HG02852 (cell line): ENCODE data around the gene PLEKHB2.
"Not testable (repeated sequence)": the region's sequence is repeated elsewhere in the genome, so short reads cannot be mapped to it uniquely, and the experiment has no call there.

Experiments
- ATAC-seq: cut with Tn5 transposase; IDR thresholded peaks from one replicate; pipeline ENCODE4 v1.9.1; 2021; ENCODE audit warnings: mild to moderate bottlenecking, moderate library complexity; ENCODE audit not compliant: unreplicated experiment

PLEKHB2 gene, protein sequence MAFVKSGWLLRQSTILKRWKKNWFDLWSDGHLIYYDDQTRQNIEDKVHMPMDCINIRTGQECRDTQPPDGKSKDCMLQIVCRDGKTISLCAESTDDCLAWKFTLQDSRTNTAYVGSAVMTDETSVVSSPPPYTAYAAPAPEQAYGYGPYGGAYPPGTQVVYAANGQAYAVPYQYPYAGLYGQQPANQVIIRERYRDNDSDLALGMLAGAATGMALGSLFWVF

DNA sequence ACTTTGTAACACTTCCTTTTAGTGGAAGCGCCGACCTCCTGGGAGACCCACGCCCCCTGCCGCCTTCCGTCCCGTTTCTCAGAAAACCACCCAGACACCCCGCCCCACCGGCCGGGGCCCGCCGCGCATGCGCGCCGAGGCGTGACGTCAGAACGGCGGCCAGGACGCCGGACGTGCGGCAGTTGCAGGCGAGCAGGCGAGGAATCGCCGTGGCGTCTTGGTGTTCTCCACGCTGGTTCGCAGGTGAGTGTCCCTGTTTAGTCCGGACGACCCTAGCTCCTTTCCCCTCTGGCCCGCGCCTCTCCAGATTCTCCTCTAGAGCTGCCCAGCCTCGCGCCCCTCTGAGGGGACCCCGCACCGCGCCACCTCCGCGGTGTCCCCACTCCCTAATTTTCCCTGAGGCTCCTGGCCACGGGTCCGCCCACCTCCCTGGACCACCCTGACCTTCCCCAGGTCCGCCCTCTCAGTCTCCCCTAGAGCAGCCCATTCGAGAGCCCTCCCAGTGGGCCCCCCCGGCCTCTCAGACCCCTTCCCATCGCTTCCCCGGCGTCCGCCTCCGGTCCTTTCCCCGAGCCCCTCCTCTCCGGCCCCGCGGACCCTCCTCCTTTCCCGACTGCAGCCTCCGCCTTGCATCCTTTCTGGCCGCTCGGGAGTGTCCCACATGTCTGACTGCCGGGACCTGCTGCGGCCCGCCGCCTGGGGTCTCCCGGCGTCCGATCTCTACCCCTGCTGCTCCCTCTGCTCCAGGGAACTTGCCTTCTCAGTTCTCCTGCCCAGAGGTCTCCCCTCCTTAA is at the start of gene PLEKHB2:
Gene PLEKHB2 (plus strand): TSS at position 181 of the 794 bp plus-strand sequence. CDS start 15,606 bp downstream, outside the sequence.
- ATAC-seq, result peak; percentile 80

DNA sequence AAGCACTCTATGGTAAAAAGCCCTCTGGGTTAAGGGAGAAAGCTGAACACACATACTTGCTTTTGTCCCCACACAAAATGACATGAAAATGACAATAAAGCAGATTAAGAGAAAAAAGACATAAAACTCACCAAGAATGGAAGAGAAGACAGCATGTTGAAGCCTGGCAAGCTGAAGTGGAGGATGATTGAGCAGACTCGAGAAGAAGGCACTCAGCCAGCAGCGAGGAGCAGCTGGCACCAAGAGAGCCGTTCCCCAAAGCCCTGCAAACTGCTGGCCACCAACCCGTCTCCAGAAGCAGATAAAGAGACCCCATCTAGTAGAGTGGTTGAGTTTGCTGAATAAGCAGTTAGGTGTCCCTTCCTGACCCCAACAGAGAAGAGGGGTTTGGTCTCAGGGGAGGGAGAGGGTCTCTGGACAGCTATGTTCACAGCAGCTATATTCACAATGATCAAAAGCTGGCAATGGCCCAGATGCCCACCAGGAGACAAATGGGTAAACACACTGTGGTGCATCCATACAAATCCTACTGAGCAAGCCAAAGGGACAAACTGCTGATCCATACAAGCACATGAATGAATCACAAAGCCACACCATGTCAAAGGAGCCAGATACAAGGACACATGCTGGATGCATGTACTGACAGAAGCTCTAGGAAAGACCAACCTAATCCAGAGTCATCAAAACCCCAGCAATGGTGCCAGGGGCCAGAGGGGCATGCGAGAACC is 48.8 kb upstream of the PLEKHB2 start:
- ATAC-seq, result no peak

DNA sequence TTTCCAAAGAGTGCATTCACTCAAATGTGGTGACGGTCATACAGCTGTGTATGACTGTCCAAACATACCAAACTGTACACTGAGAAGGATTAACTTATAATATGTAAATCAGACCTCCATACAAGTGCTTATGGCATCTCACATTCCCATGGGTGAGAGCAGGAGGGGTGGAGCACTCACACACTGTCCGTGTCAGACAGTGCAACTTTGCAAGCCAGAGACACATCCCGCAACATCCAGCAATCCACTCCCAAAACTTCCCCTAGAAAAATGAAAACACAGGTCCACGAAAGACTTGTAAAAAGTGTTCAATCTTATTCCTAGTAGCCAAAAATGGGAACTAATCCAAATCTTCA is 48.2 kb upstream of the PLEKHB2 start:
- no peak for ATAC-seq

DNA sequence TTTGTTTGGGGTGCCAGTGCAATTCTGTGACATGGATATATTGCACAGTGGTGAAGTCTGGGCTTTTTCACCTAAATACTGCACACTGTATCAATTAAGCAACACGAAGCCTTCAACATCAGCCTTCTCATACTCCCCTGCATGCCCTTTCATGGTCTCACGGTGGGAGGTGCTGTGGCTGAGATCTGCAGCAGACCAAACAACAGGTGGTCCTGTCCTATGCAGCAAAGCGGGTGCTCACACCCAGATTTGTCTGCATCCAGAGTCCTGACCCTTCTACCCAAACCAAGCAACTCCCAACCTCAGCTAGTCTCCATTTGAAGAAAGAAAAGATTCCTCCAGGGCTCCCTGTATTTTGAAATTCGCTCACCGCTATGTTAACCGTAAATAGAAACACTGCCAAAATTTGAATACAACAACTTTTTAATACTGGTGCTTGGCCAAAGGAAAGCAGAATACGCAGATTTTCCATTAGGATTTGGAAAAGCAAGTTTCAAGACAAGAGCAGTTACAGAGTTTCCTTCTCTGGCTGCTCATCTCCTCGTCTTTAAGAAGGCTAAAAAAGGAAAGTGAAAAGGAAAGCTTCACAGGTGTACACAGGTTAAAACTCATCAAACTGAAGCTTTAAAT is 46.8 kb upstream of the PLEKHB2 start:
- ATAC-seq, result no peak

DNA sequence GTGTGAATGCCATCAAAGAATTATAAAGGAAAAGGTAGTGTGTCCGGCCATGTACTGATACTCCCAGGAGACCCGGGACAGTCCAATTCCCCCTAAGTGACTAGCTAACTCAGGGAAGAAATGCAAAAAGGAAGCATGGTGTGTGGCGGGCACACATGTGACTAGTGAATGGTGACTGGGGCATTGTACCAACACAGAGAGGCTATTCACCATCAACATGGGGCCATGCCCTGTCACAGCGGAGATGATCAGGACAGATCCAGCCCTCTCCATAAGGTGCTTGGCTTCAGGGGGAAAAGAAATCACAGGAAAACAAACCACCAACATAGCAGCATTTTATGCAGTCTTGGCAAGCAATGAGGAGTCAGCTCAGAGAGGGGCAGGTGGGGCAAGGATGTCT is 46.2 kb upstream of the PLEKHB2 start:
- ATAC-seq, result no peak

DNA sequence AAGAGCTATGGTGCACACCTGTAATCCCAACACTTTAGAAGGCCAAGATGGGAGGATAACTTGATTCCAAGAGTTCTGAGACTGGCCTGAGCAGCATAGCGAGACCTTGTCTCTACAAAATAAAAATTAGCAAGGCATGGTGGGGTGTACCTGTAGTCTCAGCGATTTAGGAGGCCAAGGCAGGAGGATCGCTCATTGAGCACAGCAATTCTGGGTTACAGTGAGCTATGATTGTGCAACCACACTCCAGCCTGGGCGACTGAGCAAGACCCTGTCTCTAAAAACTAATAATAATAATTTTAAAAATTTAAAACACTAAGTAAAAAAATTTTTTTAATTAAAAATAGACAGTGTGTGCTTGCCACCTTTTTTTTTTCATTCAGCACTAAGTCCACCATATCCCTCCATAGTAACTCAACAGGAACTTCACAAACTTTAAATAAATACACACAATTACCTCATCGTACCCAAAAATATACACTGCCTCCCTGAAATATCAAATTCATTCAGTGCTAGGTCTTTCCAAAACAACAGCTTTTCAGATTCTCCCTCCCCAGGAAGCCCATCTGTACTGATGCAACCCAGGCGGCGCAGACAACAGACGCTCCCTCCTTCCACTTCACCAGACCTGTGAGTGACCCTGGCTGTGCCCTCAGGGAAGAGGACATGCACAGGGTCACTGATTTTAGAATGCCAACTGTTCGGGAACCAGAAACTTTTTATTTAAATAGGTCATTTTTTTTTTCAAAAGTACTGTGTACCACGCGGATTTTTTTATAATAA is 41.4 kb upstream of the PLEKHB2 start:
- ATAC-seq, result no peak

DNA sequence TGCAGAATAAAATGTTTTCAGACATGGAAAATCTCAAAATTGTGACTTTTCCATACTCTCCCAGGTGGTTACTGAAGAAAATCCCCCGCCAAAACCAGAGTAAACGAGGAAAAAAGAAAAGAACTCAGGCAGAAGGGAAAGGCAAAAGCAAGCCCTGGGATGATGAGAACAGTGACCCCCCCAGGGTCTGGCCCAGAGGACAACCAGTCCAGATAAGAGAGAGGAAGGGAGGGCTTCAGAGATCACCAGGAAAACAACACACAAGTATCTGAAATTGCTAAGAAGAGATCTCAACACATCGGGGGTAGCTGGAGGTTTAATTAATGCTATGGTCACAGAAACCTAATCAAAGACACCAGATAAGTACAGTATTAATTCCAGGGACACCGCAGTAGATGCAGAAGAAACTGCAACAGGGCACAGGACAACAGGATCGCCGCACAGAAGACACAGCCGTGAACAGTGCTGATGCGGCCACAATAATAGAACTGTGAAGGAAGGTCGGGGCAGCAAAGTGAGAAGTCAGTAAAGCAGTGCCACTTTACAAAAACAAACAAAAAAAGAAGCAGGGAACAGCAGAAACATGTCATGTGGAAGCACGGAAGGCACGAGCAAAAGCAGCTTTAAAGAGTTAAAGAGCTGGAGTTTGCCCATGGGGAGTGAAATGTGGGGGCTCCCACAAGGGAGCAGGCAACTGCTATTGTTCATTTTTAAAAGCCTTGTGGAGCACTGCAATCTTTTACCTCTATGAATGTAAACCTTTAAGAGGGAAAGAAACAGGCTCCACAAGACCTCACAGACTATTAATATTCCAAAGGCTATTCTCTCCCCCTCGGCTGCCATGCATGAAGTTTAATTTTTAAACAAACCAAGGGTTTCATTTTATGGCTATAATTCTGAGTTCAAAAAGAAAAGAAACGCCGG is 40.3 kb upstream of the PLEKHB2 start:
- ATAC-seq, result no peak

DNA sequence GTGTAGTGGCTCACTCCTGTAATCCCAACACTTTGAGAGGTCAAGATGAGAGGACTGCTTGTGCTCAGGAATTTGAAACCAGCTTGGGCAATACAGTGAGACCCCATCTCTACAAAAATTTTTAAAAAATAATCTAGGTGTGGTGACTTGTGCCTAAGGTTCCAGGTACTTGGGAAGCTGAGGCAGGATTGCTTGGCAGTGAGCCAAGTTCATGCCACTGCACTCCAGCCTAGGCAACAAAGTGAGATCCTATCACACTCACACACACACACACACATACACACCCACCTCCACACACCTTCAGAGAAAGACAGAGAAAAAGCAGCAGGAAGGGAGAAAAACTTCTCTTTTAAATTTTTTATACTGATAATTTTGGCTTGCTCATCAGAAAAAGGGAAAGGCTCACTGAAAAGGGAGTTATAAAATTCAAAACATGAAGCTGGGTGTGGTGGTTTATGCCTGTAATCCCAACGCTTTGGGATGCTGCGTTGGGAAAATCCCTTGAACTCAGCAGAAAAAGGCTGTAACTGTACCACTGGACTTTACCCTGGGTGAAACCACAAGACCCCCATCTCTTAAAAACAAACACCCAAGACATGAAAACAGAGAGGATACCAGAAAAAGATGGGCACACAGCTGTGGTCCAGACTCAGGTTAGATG is 37.5 kb upstream of the PLEKHB2 start:
- ATAC-seq, result no peak

DNA sequence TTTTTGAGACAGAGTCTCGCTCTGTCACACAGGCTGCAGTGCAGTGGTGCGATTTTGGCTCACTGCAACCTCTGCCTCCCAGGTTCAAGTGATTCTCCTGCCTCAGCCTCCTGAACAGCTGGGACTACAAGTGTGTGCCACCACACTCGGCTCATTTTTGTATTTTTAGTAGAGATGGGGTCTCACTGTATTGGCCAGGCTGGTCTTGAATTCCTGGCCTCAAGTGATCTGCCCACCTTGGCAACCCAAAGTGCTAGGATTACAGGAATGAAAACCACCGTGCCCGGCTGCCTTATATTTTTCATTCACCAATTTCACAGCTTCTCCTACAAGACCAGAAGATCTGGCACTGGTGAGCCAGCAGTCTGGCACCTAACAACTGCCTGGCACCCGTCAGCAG is 37.0 kb upstream of the PLEKHB2 start:
- ATAC-seq, result not testable (repeated sequence)

DNA sequence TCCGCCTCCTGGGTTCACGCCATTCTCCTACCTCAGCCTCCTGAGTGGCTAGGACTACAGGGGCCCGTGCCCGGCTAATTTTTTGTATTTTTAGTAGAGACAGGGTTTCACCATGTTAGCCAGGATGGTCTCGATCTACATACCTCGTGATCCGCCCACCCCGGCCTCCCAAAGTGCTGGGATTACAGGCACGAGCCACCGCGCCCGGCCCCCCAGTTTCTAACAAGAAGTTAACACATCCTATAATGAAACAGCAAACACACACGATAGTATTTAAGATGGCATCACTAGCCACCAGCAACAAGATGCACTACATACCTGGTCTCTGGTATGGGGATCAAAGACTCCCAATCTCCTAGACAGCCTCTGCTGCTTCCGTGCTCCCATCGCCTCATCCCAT is 29.6 kb upstream of the PLEKHB2 start:
- not testable (repeated sequence) for ATAC-seq

DNA sequence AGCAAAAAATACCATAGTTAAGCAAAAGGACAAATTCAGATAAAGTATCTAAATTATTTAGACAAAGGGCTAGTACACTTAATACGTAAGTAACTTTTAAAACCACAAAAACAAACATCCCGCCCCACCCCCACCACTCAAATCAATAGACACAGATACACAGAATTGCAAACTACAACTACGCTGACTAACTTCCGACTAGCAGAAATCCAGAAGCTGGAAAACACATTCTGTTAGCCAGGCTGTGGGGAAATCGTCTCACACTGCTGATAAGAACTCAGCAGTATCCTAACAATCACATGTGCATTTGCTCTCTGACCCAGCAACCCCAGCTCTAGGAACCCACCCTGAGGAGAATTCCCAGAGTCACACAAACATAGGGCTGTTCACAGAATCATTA is 28.4 kb upstream of the PLEKHB2 start:
- ATAC-seq, result no peak

DNA sequence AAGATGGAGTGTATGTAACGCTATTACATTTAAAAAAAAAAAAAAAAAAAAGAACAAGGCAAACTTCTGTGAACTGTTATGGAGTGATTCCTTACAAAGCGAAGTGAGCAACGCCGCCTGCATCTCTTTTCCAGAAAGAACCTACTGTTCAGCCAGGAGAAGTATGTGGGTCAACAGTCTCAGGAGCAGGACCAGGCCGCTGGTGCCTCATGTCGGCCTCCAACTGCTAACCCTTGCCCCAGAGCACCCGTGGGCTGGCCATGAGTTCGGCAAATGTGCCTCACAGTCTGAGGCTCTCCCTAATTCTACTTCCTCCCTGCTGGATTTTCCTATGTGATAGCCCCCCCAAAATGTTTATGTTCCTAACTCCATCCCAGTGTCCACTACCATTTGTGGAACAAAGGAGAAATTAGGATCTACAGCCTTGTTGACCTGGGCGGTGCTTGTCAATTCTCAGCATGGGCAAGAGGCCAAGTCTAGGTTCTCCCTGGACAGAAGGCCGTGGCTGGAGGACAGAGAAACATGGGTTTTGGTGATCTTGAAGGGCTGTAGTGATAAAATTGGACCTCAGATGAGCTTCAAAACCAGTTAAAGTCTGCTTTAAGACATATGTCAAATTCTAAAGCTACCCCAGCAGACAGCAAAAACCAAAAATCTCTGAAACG is 27.8 kb upstream of the PLEKHB2 start:
- no peak for ATAC-seq

DNA sequence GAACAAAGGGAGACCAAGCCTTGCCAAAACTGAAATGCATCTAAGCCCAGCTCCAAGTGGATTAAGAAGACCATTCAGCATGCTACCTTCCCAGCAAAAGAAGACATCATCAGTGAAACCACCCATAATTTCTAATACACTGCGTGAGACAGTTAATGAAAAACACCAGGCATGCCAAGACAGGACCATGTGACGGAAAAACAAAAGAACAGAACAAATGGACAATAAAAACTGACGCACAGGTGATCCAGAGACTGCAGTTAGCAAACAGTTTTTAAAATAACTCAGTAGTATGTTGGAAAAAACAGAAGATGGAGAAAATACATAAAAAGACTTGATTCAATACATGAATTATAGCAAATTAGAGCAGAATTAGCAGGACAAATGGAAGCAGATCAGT is 27.2 kb upstream of the PLEKHB2 start:
- no peak for ATAC-seq

DNA sequence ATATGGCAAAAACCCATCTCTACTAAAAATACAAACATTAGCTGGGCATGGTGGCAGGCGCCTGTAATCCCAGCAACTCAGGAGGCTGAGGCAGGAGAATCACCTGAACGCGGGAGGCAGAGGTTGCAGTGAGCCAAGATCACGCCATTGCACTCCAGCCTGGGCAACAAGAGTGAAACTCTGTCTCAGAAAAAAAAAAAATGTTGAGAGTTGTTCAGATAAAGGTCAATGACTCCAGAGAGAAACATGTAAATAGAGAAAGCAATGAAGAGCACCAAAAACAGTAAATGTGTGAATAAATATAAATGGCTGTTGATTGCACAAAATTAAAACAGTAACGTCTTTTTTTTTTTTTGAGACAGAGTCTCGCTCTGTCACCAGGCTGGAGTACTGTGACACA is 25.2 kb upstream of the PLEKHB2 start:
- ATAC-seq, result not testable (repeated sequence)

DNA sequence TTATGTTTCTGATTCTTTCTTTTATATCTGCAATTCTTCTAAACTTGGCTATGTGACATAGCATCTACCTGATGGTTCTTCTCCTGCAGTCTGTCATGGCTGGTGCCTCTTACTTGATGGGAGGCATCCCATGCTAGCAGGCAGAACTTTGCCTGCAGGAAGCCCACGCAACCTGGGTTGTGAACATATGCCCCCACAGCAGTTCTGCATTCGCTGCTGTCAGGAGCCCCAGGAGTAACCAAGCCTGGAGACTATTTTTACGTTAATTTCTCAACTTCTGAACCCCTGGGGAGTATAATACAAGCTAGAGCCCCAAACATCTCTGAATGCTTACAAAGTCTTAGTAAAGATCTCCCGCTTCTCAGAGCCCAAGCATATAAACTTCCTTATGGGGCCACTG is 23.9 kb upstream of the PLEKHB2 start:
- ATAC-seq, result no peak

DNA sequence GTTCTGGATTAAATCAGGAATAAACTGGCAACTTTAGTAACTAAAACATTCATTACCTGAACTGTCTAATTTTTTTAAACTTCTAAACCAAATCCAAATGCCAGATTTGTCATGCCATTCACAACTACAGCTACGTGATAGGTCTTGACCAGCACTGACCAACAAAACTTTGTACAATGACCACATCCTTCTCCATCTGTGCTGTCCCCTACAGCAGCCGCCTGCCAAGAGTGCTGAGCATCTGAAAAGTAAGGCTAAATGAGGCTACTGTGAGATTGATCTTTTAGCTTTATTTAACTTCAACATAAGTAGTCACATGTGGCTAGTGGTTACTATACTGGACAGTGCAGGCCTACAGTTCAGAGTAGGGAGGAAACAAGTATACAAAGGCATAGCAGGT is 19.5 kb upstream of the PLEKHB2 start:
- ATAC-seq, result no peak

DNA sequence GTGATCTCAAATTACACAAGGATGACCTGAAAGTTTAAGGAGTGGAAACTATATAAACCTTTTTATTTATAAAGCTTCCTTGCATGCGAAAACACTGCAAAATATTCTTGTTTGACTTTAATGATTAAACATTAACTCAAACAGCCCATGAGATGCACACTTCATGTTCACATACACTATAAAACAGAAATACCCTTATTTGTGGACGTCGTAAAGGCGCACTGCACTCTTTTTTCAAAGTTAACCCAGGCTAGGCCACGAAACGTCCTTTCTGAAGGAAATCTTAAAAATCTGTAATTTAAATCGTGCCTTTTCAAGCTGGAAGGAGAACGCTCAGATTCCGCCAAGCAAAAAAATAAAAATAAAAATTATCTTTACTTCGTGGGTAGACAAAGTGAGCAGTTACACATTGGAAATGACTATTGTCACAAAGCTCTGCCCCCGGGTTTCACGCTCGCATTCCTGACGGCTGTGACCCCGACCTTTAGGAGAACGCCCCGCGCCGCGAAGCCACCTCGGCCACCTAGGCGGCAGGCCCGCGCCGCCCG is 12.6 kb upstream of the PLEKHB2 start:
- no peak for ATAC-seq

DNA sequence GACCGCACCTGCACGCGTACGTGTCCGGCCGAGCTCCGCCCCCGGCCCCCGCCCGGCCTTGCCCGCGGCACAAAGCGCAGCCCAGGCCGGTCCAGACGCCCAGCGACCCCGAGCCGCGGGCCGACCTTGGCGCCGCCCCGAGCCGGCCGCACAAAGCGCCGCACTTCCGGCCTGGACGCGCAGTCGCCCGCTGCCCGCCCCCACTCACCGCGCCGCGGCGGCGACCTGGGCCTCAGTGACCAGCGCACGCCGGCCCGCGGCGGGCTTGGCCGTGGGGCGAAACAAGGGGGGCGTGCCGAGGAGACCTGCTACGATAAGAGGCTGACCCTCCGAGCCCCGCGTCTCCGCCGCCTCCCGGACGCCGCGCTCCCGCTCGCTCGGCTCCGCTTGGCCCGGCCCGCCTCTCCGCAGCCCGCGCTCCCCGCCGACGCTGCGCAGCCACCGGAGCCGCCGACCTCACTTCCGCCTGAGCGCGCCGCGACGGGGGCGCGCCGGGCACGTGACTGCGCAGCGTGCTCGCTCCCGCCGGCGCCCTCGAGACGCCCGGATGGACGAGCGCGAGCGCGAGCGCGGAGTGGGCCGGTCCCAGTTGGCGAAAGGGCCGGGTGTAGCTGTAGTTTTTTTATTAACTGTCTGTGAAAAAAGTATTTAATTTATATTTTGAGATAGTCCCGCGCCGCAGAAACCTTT is 12.0 kb upstream of the PLEKHB2 start, which contains the start of gene FAM168B:
Gene FAM168B (minus strand): TSS at position 455 of the 690 bp plus-strand sequence. CDS start 10,814 bp downstream, outside the sequence.
- ATAC-seq, result peak; percentile 81
